Measurements from ENCODE around the gene CLECL1. TPM values are rescaled to one million over a fixed set of nuclear protein-coding genes. Genes with fewer than 3 reads are reported as not detected.

The CLECL1 gene
- total RNA-seq, 4 donors from 2014 or later, result 0.83 TPM; not detected in 3

DNA sequence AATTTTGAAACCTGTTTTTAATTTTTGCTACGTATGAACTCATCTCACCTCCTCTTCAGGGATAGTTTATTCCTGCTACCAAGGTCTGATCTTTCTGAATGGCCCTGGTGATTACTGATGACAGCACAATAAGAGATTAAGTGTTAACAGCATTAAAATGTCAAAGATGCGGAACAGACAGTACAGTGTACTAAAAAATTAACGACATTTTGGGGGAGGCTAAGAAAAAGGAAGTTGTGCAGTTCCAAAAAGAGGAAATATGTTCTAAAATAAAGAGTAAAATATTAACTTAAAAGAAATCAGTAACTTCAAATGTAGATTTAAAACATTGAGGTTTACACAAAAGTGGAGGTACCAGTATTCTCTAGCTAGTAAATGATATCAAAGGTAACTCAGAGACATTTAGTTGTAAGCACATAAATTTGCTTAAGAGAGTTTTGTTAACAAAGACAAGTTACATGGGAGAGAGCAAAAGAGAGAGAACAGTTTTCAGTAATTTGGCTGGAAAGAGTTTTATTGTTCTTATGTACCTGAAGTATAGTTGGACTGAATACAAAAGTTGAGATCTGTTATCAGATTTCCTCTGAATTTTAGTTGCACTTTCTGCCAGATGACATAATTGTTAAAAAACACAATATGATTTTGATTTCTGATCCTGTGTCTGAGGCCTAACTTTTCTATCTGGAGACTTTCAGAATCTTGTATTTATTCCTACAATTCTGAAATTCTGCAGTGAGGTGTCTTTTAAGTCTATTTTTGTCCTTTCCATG, 4.2 kb upstream of the CLECL1 start:
- Histone ChIP-seq H3K36me3 (no peaks in the 10 kb centered on the region), H3K9me3 (no peaks in the 10 kb centered on the region), H3K27ac (replicated peaks in 1 of 4) (peak overlapping the region in 3 of 4 donors; percentile 25 to 42 (median 33)), H3K4me3 (no peak overlapping the region), H3K27me3 (no peaks in the 10 kb centered on the region), H3K4me1 (peaks cover 0 to 6% (median 5%) of the 10 kb centered on the region in 4 donors)
- intact Hi-C loops (cut with DNase I), result no loop called here
- TF ChIP-seq POLR2AphosphoS5 (IDR thresholded peaks at IDR 0.05) (no peak), EP300 (IDR thresholded peaks at IDR 0.05) (no peak), POLR2A (IDR thresholded peaks at IDR 0.05; ENCODE audit: low read depth) (no peak)
- TF ChIP-seq, protein P1, sequence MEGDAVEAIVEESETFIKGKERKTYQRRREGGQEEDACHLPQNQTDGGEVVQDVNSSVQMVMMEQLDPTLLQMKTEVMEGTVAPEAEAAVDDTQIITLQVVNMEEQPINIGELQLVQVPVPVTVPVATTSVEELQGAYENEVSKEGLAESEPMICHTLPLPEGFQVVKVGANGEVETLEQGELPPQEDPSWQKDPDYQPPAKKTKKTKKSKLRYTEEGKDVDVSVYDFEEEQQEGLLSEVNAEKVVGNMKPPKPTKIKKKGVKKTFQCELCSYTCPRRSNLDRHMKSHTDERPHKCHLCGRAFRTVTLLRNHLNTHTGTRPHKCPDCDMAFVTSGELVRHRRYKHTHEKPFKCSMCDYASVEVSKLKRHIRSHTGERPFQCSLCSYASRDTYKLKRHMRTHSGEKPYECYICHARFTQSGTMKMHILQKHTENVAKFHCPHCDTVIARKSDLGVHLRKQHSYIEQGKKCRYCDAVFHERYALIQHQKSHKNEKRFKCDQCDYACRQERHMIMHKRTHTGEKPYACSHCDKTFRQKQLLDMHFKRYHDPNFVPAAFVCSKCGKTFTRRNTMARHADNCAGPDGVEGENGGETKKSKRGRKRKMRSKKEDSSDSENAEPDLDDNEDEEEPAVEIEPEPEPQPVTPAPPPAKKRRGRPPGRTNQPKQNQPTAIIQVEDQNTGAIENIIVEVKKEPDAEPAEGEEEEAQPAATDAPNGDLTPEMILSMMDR (IDR thresholded peaks at IDR 0.05), result no peak
- WGBS, result 23% methylated on average over 3 of the region's 3 CpGs
- DNase-seq (ENCODE audit: extremely low spot score), result no peak

DNA sequence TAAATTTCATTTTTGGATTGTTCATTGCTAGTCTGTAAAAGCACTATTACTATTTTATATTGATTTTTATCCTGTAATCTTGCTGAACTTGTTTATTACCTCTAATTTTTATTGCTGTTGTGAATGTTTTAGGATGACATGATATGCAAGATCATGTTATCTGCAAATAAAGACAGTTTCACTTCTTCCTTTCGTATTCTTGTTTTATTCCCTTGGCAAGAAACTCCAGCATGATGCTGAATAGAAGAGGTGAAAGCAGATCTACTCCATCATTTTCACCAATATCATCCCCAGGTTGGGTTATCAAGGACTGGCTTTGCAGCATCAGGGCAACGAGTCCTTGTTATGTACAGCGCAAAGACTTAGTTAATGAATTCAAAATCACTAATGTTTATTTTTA, 2.7 kb upstream of the CLECL1 start:
- TF ChIP-seq EP300 (IDR thresholded peaks at IDR 0.05) (no peak), POLR2A (IDR thresholded peaks at IDR 0.05; ENCODE audit: low read depth) (no peak), POLR2AphosphoS5 (IDR thresholded peaks at IDR 0.05) (no peak)
- TF ChIP-seq, protein P1 (IDR thresholded peaks at IDR 0.05), result no peak
- intact Hi-C loops (cut with DNase I), result no loop called here
- no peak for DNase-seq (ENCODE audit: extremely low spot score)
- H3K27ac ChIP-seq (replicated peaks in 1 of 4), result no peak overlapping the region
- H3K36me3 ChIP-seq, result no peaks in the 10 kb centered on the region
- WGBS, result 89% methylated on average over 3 of the region's 3 CpGs
- no peaks in the 10 kb centered on the region for H3K27me3 ChIP-seq
- peaks cover 0 to 6% (median 5%) of the 10 kb centered on the region in 4 donors for H3K4me1 ChIP-seq
- no peaks in the 10 kb centered on the region for H3K9me3 ChIP-seq
- H3K4me3 ChIP-seq, result no peak overlapping the region

DNA sequence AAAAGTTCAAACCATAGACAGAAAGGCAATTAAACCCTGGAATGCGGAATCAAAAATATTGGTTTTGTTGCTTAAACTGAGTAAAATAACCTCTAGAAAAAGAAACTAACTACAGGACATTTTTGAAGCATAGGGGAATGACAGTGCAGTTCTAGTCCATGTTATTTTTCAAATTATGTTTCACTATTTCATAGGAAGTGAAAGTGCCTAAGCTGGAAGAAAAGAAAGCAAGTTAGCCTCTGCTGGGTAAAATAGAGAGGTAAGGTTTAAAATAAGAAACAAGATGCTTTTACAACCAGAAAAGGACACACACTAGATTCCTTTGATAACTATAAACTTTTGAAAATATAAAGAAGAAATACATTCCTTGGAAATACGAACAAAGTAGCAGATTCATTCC, 1.1 kb downstream of the CLECL1 start:
- Histone ChIP-seq H3K4me3 (no peak overlapping the region), H3K27ac (replicated peaks in 1 of 4) (no peak overlapping the region)
- 67% methylated on average over 2 of the region's 2 CpGs for WGBS

DNA sequence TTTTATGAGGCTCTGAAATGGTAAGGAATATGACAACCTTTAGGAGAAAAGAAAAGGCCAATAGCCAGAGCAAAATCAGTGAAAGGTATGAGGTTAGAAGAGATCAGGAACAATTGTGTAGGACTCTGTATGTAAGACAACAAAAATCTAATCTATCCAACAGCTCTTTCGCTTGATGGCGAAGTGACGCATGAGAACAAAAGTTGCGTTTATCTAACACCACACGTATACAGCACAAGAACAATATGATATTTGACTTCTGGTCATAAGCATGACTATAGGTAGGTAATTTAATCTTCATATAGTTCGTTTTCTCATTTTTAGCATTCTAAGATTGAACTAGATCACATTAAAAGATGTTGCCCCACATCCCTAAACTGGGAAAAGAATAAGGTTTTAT, 1.5 kb downstream of the CLECL1 start:
- H3K36me3 ChIP-seq, result no peaks in the 10 kb centered on the region
- 69% methylated on average over 6 of the region's 6 CpGs for WGBS
- DNase-seq (ENCODE audit: extremely low spot score), result no peak
- no peaks in the 10 kb centered on the region for H3K9me3 ChIP-seq
- intact Hi-C loops (cut with DNase I), result no loop called here
- H3K4me1 ChIP-seq, result peaks cover 0 to under 1% (median 0%) of the 10 kb centered on the region in 4 donors
- H3K27ac ChIP-seq (replicated peaks in 1 of 4), result no peak overlapping the region
- H3K4me3 ChIP-seq, result no peak overlapping the region
- no peaks in the 10 kb centered on the region for H3K27me3 ChIP-seq
- TF ChIP-seq EP300 (IDR thresholded peaks at IDR 0.05) (no peak), POLR2A (IDR thresholded peaks at IDR 0.05; ENCODE audit: low read depth) (no peak), POLR2AphosphoS5 (IDR thresholded peaks at IDR 0.05) (no peak)
- TF ChIP-seq, protein P1 (IDR thresholded peaks at IDR 0.05), result no peak

More for the DNA sequence above, 1.1 kb downstream of the CLECL1 start:
- intact Hi-C loops (cut with DNase I), result no loop called here
- Histone ChIP-seq H3K36me3 (no peaks in the 10 kb centered on the region), H3K9me3 (no peaks in the 10 kb centered on the region), H3K4me1 (peaks cover 0 to 5% (median 0%) of the 10 kb centered on the region in 4 donors), H3K27me3 (no peaks in the 10 kb centered on the region)
- TF ChIP-seq, protein P1 (IDR thresholded peaks at IDR 0.05), result no peak
- TF ChIP-seq POLR2A (IDR thresholded peaks at IDR 0.05; ENCODE audit: low read depth) (no peak), POLR2AphosphoS5 (IDR thresholded peaks at IDR 0.05) (no peak), EP300 (IDR thresholded peaks at IDR 0.05) (no peak)
- DNase-seq (ENCODE audit: extremely low spot score), result no peak
